Panc1 (cell line): ENCODE measurements around the gene TRAPPC2L. TPM values are rescaled to one million over a fixed set of nuclear protein-coding genes. Genes with fewer than 3 reads are reported as not detected.
"Not testable (repeated sequence)": the region's sequence is repeated elsewhere in the genome, so short reads cannot be mapped to it uniquely, and the experiment has no call there.

Experiments used
- ATAC-seq: fragments of 200-7000 bp; cut with Tn5 transposase; 2 replicates; pipeline ENCODE4 v1.9.1; 2020; ENCODE audit warnings: mild to moderate bottlenecking, moderate library complexity
- BruUV-seq: library from RNA; stranded (reverse); fragments of 400-500 nt; replicated peaks from 2 replicates; lab custom pipeline; 2021; lab: Mats Ljungman, UMichigan
- CTCF ChIA-PET: fragments of 300-600 bp; sonication (Branson Sonifier 250); formaldehyde crosslinking; loops from one replicate; lab custom pipeline; 2022; ENCODE audit warnings: antibody characterized with exemption; lab: Charles Lee
- POLR2A ChIA-PET: fragments of 300-600 bp; sonication (Branson Sonifier 250); formaldehyde crosslinking; loops from one replicate; lab custom pipeline; 2022; ENCODE audit warnings: antibody characterized with exemption; lab: Charles Lee
- DNase-seq: peaks from one replicate; pipeline ENCODE4 v3.0.0-alpha.2; 2010; ENCODE audit warnings: low read depth, low spot score
- H3K27ac ChIP-seq: 2 replicates; pipeline ENCODE4 v1.5.1; 2011; ENCODE audit warnings: mild to moderate bottlenecking, low read length, inconsistent platforms
- H3K27me3 ChIP-seq: fragments of 200-500 bp; sonication (Bioruptor generic); 2 replicates; pipeline ENCODE4 v1.6.0; 2014; ENCODE audit warnings: low read length, inconsistent platforms; ENCODE audit not compliant: control insufficient read depth, insufficient read depth
- H3K36me3 ChIP-seq: fragments of 200-500 bp; sonication (Bioruptor generic); 2 replicates; pipeline ENCODE4 v1.5.1; 2014; ENCODE audit warnings: inconsistent platforms, mild to moderate bottlenecking, low read length, moderate library complexity; ENCODE audit not compliant: control insufficient read depth, insufficient read depth
- H3K4me1 ChIP-seq: 2 replicates; pipeline ENCODE4 v1.5.1; 2011; ENCODE audit warnings: inconsistent platforms, mild to moderate bottlenecking, low read length, moderate library complexity; ENCODE audit not compliant: control insufficient read depth, insufficient read depth
- H3K4me3 ChIP-seq, 2 experiments: 2 replicates each; pipeline ENCODE4 v1.5.1; 2011 to 2012; ENCODE audit warnings: low read depth in 2 of 2, low read length in 2 of 2, mild to moderate bottlenecking in 2 of 2, inconsistent platforms in 1 of 2, moderate library complexity in 1 of 2
- H3K9me3 ChIP-seq: fragments of 200-500 bp; sonication (Bioruptor generic); 2 replicates; pipeline ENCODE4 v1.5.1; 2014; ENCODE audit warnings: low read depth, mild to moderate bottlenecking, inconsistent platforms, low read length, moderate library complexity; ENCODE audit not compliant: control insufficient read depth, insufficient read depth
- POLR2AphosphoS5 ChIP-seq: IDR thresholded peaks from 2 replicates; pipeline ENCODE4 v1.6.1; 2012; ENCODE audit warnings: mild to moderate bottlenecking, low read depth, low read length, moderate library complexity
- SIN3A ChIP-seq: IDR thresholded peaks from 2 replicates; pipeline ENCODE4 v1.6.1; 2012; ENCODE audit warnings: low read depth, mild to moderate bottlenecking, low read length, moderate library complexity, borderline replicate concordance; ENCODE audit not compliant: insufficient read depth
- TCF7L2 ChIP-seq: IDR thresholded peaks from 2 replicates; pipeline ENCODE4 v1.6.1; 2011; ENCODE audit warnings: mild to moderate bottlenecking, low read depth, low read length, inconsistent platforms
- in situ Hi-C: cut with HindIII; loops from 2 replicates; pipeline ENCODE4 v1.10.0; 2016; ENCODE audit warnings: low sequenced_read_pairs, low pct_unique_long_range_greater_than_20kb
- intact Hi-C: fragments of 100-400 bp; cut with micrococcal nuclease; formaldehyde crosslinking; loops from one replicate; pipeline ENCODE4 v1.10.0; 2022; ENCODE audit not compliant: unreplicated experiment
- total RNA-seq: library from RNA; stranded (reverse); gene quantifications from one replicate; pipeline ENCODE4 v1.2.1, GENCODE V29; 2021; ENCODE audit not compliant: unreplicated experiment
- TF ChIP-seq, protein P1 (sequence below): fragments of 450-650 bp; IDR thresholded peaks from 2 replicates; pipeline ENCODE4 v1.5.1; 2017; ENCODE audit warnings: mild to moderate bottlenecking
- TF ChIP-seq, protein P2 (sequence below), 2 experiments: IDR thresholded peaks; 2 replicates each; pipeline ENCODE4 v1.6.1; 2011 to 2012; ENCODE audit warnings: low read depth in 2 of 2, control low read depth in 1 of 2, low read length in 1 of 2, mild to moderate bottlenecking in 1 of 2, moderate library complexity in 1 of 2; ENCODE audit not compliant: insufficient read depth in 1 of 2

The TRAPPC2L gene
- total RNA-seq, 1 experiment from 2014 or later: 73.8 TPM

DNA sequence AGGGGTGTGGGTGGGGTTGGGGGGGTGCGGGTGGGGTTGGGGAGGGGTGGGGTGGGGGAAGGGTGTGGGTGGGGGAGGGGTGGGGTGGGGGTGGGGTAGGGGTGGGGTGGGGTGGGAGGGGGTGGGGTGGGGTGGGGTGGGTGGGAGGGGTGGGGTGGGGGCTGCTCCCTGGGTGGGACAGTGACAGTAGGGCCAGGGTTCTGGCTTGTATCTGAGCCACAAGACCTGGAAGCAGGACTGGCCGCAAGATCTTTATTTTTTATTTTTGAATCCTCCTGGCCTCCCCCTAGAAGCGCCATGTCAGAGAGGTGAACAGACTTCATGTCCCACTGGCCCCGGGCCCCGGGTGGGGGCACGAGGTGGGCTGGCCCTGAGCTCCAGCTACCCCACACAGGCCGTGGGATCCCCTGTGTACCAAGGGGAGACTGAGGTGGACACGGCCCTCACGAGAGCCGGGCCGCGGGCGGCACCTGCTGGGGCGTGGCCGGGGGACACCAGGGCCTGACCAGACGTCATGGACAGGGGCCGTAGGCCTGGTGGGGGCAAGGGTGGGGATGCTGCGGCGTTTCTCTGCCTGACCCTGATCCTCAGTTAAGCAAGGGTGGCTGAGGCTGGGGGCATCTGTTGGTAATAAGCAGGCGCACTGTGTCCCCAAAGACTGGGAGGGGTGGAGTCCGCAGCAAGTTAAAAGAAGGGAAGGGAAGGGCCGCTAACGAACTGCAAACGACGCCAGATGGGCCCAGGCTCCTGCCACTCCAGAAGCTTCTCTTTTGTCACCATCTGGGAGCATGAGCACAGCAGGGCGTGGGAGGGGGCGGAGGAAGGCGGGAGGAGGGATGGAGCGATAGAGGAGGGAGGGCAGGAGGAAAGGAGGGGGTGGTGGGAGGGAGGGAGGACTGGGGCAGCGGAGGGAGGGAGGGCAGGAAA lies 31.8 kb downstream of the TRAPPC2L start:
- CTCF ChIA-PET: no interaction called here
- no peak for ATAC-seq
- in situ Hi-C loops: no loop called here

DNA sequence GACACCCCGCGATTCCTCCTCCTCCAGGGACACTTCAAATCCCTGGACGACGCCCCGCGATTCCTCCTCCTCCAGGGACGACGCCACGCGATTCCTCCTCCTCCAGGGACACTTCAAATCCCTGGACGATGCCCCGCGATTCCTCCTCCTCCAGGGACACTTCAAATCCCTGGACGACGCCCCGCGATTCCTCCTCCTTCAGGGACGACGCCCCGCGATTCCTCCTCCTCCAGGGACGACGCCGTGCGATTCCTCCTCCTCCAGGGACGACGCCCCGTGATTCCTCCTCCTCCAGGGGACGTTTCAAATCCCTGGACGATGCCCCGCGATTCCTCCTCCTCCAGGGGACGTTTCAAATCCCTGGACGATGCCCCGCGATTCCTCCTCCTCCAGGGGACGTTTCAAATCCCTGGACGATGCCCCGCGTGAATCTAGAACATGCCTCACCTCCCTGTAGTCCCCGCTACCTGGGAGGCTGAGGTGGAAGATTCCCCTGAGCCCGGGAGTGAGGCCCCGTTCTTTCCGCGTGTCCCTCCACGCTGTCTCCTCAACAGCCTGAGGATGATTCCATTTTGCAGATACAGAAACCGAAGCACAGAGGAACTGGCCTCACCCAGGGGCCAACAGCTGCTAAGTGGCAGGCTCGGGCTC lies 32.9 kb downstream of the TRAPPC2L start:
- CTCF ChIA-PET, H3K4me1 ChIP-seq, H3K4me3 ChIP-seq, H3K27me3 ChIP-seq, H3K9me3 ChIP-seq, ATAC-seq, H3K27ac ChIP-seq, POLR2A ChIA-PET, DNase-seq, in situ Hi-C loops, intact Hi-C loops, H3K36me3 ChIP-seq, BruUV-seq: not testable (repeated sequence)

More for the DNA sequence above, 31.8 kb downstream of the TRAPPC2L start:
- H3K9me3 ChIP-seq: no peaks in the 10 kb centered on the region
- TF ChIP-seq, protein P1, sequence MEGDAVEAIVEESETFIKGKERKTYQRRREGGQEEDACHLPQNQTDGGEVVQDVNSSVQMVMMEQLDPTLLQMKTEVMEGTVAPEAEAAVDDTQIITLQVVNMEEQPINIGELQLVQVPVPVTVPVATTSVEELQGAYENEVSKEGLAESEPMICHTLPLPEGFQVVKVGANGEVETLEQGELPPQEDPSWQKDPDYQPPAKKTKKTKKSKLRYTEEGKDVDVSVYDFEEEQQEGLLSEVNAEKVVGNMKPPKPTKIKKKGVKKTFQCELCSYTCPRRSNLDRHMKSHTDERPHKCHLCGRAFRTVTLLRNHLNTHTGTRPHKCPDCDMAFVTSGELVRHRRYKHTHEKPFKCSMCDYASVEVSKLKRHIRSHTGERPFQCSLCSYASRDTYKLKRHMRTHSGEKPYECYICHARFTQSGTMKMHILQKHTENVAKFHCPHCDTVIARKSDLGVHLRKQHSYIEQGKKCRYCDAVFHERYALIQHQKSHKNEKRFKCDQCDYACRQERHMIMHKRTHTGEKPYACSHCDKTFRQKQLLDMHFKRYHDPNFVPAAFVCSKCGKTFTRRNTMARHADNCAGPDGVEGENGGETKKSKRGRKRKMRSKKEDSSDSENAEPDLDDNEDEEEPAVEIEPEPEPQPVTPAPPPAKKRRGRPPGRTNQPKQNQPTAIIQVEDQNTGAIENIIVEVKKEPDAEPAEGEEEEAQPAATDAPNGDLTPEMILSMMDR: no peak
- TF ChIP-seq TCF7L2: no peak
- TF ChIP-seq POLR2AphosphoS5: no peak
- no peak for TF ChIP-seq SIN3A
- TF ChIP-seq, protein P2, sequence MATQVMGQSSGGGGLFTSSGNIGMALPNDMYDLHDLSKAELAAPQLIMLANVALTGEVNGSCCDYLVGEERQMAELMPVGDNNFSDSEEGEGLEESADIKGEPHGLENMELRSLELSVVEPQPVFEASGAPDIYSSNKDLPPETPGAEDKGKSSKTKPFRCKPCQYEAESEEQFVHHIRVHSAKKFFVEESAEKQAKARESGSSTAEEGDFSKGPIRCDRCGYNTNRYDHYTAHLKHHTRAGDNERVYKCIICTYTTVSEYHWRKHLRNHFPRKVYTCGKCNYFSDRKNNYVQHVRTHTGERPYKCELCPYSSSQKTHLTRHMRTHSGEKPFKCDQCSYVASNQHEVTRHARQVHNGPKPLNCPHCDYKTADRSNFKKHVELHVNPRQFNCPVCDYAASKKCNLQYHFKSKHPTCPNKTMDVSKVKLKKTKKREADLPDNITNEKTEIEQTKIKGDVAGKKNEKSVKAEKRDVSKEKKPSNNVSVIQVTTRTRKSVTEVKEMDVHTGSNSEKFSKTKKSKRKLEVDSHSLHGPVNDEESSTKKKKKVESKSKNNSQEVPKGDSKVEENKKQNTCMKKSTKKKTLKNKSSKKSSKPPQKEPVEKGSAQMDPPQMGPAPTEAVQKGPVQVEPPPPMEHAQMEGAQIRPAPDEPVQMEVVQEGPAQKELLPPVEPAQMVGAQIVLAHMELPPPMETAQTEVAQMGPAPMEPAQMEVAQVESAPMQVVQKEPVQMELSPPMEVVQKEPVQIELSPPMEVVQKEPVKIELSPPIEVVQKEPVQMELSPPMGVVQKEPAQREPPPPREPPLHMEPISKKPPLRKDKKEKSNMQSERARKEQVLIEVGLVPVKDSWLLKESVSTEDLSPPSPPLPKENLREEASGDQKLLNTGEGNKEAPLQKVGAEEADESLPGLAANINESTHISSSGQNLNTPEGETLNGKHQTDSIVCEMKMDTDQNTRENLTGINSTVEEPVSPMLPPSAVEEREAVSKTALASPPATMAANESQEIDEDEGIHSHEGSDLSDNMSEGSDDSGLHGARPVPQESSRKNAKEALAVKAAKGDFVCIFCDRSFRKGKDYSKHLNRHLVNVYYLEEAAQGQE (IDR thresholded peaks at IDR 0.05; ENCODE audit: insufficient read depth in 1 of 2, low read depth in 2 of 2, low read length in 1 of 2): no peak
- POLR2A ChIA-PET: no interaction called here
- peaks cover 7% of the 10 kb centered on the region for H3K4me1 ChIP-seq
- no peak for DNase-seq
- no TSS peak for BruUV-seq
- H3K36me3 ChIP-seq: no peaks in the 10 kb centered on the region
- intact Hi-C loops: no loop called here
- no peak overlapping the region for H3K4me3 ChIP-seq
- no peaks in the 10 kb centered on the region for H3K27me3 ChIP-seq
- peak overlapping the region; percentile 39; the same call in 1 of the 2 replicates for H3K27ac ChIP-seq
